Measurements from ENCODE around the gene C1QTNF3.

GRCh38 chr5:34053133-34053532 lies 10.1 kb upstream of the C1QTNF3 start:
- TF ChIP-seq, protein P1, sequence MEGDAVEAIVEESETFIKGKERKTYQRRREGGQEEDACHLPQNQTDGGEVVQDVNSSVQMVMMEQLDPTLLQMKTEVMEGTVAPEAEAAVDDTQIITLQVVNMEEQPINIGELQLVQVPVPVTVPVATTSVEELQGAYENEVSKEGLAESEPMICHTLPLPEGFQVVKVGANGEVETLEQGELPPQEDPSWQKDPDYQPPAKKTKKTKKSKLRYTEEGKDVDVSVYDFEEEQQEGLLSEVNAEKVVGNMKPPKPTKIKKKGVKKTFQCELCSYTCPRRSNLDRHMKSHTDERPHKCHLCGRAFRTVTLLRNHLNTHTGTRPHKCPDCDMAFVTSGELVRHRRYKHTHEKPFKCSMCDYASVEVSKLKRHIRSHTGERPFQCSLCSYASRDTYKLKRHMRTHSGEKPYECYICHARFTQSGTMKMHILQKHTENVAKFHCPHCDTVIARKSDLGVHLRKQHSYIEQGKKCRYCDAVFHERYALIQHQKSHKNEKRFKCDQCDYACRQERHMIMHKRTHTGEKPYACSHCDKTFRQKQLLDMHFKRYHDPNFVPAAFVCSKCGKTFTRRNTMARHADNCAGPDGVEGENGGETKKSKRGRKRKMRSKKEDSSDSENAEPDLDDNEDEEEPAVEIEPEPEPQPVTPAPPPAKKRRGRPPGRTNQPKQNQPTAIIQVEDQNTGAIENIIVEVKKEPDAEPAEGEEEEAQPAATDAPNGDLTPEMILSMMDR (IDR thresholded peaks at IDR 0.05; ENCODE audit: low read depth, low read length, poor library complexity, severe bottlenecking) = no peak
- no peak for TF ChIP-seq EZH2phosphoT487 (IDR thresholded peaks at IDR 0.05; ENCODE audit: borderline replicate concordance, low read length)

Data from DOHH2 (cell line).